Keratinocyte (primary cell): ENCODE results near the gene AOC1. TPM values are rescaled to one million over a fixed set of nuclear protein-coding genes. Genes with fewer than 3 reads are reported as not detected.

Experiments
- DNase-seq: peaks from one replicate; pipeline ENCODE4 v3.0.0-alpha.2; 2011; ENCODE audit warnings: low read depth, missing footprints, low spot score
- FAIRE-seq: peaks from 2 replicates; lab custom pipeline; 2011; peaks lifted over from hg19 to GRCh38; lab: Jason Lieb, UNC
- H2AFZ ChIP-seq: 2 replicates; pipeline ENCODE4 v1.6.0; 2012; ENCODE audit warnings: low read length, control low read depth, inconsistent platforms; ENCODE audit not compliant: control insufficient read depth
- H3K27ac ChIP-seq: 2 replicates; pipeline ENCODE4 v1.5.1; 2011; ENCODE audit warnings: low read length; ENCODE audit not compliant: control insufficient read depth, insufficient read depth
- H3K27me3 ChIP-seq: 3 replicates; pipeline ENCODE4 v1.6.0; 2011; ENCODE audit warnings: low read length; ENCODE audit not compliant: control insufficient read depth, insufficient read depth; ENCODE audit errors: extremely low read depth
- H3K36me3 ChIP-seq, 2 experiments: 2 replicates in 1 of 2; 3 replicates in 1 of 2; pipeline ENCODE4 v1.5.1; 2011; ENCODE audit warnings: low read length in 2 of 2, mild to moderate bottlenecking in 1 of 2; ENCODE audit not compliant: control insufficient read depth in 2 of 2, insufficient read depth in 2 of 2; ENCODE audit errors: extremely low read depth in 1 of 2
- H3K4me1 ChIP-seq: 3 replicates; pipeline ENCODE4 v1.5.1; 2011; ENCODE audit warnings: low read length; ENCODE audit not compliant: control insufficient read depth, insufficient read depth; ENCODE audit errors: extremely low read depth
- H3K4me2 ChIP-seq: 3 replicates; pipeline ENCODE4 v1.6.0; 2011; ENCODE audit warnings: low read depth, low read length; ENCODE audit not compliant: control insufficient read depth, insufficient read depth; ENCODE audit errors: extremely low read depth
- H3K4me3 ChIP-seq, 3 experiments: fragments of 200-600 bp in 1 of 3; sonication (generic) in 1 of 3; 2 replicates in 2 of 3; 3 replicates in 1 of 3; pipeline ENCODE4 v1.5.1; 2011 to 2016; ENCODE audit warnings: low read length in 3 of 3, mild to moderate bottlenecking in 3 of 3, control low read depth in 2 of 3, inconsistent platforms in 1 of 3, low read depth in 1 of 3, mixed read lengths in 1 of 3, mixed run types in 1 of 3, moderate library complexity in 1 of 3; ENCODE audit not compliant: control insufficient read depth in 2 of 3, insufficient read depth in 2 of 3; ENCODE audit errors: extremely low read depth in 1 of 3
- H3K79me2 ChIP-seq: 2 replicates; pipeline ENCODE4 v1.6.0; 2012; ENCODE audit warnings: low read length; ENCODE audit not compliant: control insufficient read depth, insufficient read depth
- H3K9ac ChIP-seq: 3 replicates; pipeline ENCODE4 v1.6.0; 2011; ENCODE audit warnings: low read length; ENCODE audit not compliant: control insufficient read depth, insufficient read depth; ENCODE audit errors: extremely low read depth
- H3K9me1 ChIP-seq: 3 replicates; pipeline ENCODE4 v1.6.0; 2011; ENCODE audit warnings: low read length; ENCODE audit not compliant: control insufficient read depth, insufficient read depth; ENCODE audit errors: extremely low read depth
- H3K9me3 ChIP-seq: 2 replicates; pipeline ENCODE4 v1.5.1; 2012; ENCODE audit warnings: low read depth, low read length; ENCODE audit not compliant: control insufficient read depth
- H4K20me1 ChIP-seq: 3 replicates; pipeline ENCODE4 v1.6.0; 2011; ENCODE audit warnings: low read length; ENCODE audit not compliant: control insufficient read depth, insufficient read depth; ENCODE audit errors: extremely low read depth
- EZH2 ChIP-seq: IDR thresholded peaks from one replicate; pipeline ENCODE4 v1.6.1; 2012; ENCODE audit warnings: inconsistent platforms, mild to moderate bottlenecking, low read length, moderate library complexity
- dilution Hi-C: fragments of 300-500 bp; cut with MboI; formaldehyde crosslinking; loops from one replicate; pipeline ENCODE4 v1.7.0; 2020; ENCODE audit warnings: low sequenced_read_pairs; ENCODE audit not compliant: extremely low pct_ligation_motif_present
- polyA plus RNA-seq, 5 experiments: library from polyadenylated mRNA; depleted of rRNA in 3 of 5; stranded (reverse) in 3 of 5; stranded (forward) in 1 of 5; unstranded in 1 of 5; fragments of >200 nt; gene quantifications; 1 replicate in 1 of 5; 2 replicates in 3 of 5; 3 replicates in 1 of 5; pipeline versions ENCODE4 v1.2.1 to v1.2.3, GENCODE V29; 2011 to 2012; ENCODE audit warnings: missing spikeins in 2 of 5, low read depth in 1 of 5, low replicate concordance in 1 of 5
- TF ChIP-seq, protein P1 (sequence below), 3 experiments: IDR thresholded peaks in 1 of 3; conservative IDR thresholded peaks in 1 of 3; optimal IDR thresholded peaks in 1 of 3; 2 replicates in 2 of 3; 3 replicates in 1 of 3; pipeline versions ENCODE3 to v1.5.1; 2011; ENCODE audit warnings: low read length in 3 of 3, mild to moderate bottlenecking in 3 of 3, moderate library complexity in 2 of 3, control low read depth in 1 of 3, inconsistent platforms in 1 of 3; ENCODE audit not compliant: insufficient read depth in 2 of 3; ENCODE audit errors: extremely low read depth in 1 of 3

Gene AOC1
- polyA plus RNA-seq, 1 donor (not counting 4 experiments of a cell fraction or from before 2014, with no cell fraction given), result not detected

- Histone ChIP-seq H3K4me1 (no peaks in the 10 kb centered on the region), H3K36me3 (no peaks in the 10 kb centered on the region), H3K9ac (no peak overlapping the region), H3K79me2 (no peaks in the 10 kb centered on the region), H3K27ac (no peak overlapping the region), H2AFZ (no peak overlapping the region), H3K9me3 (no peaks in the 10 kb centered on the region), H3K9me1 (no peaks in the 10 kb centered on the region), H3K4me2 (no peak overlapping the region), H3K27me3 (no peaks in the 10 kb centered on the region), H4K20me1 (no peaks in the 10 kb centered on the region), H3K4me3 (no peak overlapping the region)
- DNase-seq, result no peak
- TF ChIP-seq, protein P1, sequence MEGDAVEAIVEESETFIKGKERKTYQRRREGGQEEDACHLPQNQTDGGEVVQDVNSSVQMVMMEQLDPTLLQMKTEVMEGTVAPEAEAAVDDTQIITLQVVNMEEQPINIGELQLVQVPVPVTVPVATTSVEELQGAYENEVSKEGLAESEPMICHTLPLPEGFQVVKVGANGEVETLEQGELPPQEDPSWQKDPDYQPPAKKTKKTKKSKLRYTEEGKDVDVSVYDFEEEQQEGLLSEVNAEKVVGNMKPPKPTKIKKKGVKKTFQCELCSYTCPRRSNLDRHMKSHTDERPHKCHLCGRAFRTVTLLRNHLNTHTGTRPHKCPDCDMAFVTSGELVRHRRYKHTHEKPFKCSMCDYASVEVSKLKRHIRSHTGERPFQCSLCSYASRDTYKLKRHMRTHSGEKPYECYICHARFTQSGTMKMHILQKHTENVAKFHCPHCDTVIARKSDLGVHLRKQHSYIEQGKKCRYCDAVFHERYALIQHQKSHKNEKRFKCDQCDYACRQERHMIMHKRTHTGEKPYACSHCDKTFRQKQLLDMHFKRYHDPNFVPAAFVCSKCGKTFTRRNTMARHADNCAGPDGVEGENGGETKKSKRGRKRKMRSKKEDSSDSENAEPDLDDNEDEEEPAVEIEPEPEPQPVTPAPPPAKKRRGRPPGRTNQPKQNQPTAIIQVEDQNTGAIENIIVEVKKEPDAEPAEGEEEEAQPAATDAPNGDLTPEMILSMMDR (optimal IDR thresholded peaks at IDR 0.05 in 1 of 3, IDR thresholded peaks at IDR 0.05 in 1 of 3, conservative IDR thresholded peaks at IDR 0.05 in 1 of 3; ENCODE audit: extremely low read depth in 1 of 3, insufficient read depth in 2 of 3, low read length in 3 of 3), result no peak
- TF ChIP-seq EZH2, result no peak
- no peak for FAIRE-seq
- dilution Hi-C loops, result no loop called here
Measured at GRCh38 chr7:150814328-150815001, 37.9 kb upstream of the AOC1 start.

DNA sequence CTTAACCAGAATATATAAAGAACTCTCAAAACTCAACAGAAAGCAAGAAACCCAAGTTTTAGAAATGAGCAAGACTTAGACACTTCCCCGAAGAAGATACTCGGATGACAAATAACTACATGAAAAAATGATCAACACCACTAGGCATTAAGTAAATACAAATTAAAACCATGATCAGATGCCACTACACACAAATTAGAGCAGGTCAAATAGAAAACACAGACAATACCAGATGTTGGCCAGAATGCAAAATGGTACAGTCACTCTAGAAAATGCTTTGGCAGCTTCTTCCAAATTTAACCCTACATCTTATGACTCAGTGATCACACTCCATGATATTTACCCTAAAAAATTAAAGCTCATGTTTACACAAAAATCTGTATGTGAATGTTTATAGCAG lies 33.3 kb upstream of the AOC1 start:
- no peak overlapping the region for H3K4me2 ChIP-seq
- H2AFZ ChIP-seq, result no peak overlapping the region
- no peaks in the 10 kb centered on the region for H4K20me1 ChIP-seq
- peaks cover 4% of the 10 kb centered on the region for H3K27me3 ChIP-seq
- no peak for DNase-seq
- dilution Hi-C loops, result no loop called here
- no peak for FAIRE-seq
- H3K79me2 ChIP-seq, result no peaks in the 10 kb centered on the region
- no peaks in the 10 kb centered on the region for H3K4me1 ChIP-seq
- H3K9me1 ChIP-seq, result no peaks in the 10 kb centered on the region
- H3K27ac ChIP-seq, result no peak overlapping the region
- H3K9me3 ChIP-seq, result no peaks in the 10 kb centered on the region
- no peak overlapping the region for H3K4me3 ChIP-seq
- TF ChIP-seq EZH2, result no peak
- TF ChIP-seq, protein P1 (optimal IDR thresholded peaks at IDR 0.05 in 1 of 3, IDR thresholded peaks at IDR 0.05 in 1 of 3, conservative IDR thresholded peaks at IDR 0.05 in 1 of 3; ENCODE audit: extremely low read depth in 1 of 3, insufficient read depth in 2 of 3, low read length in 3 of 3), result no peak
- H3K36me3 ChIP-seq, result no peaks in the 10 kb centered on the region
- no peak overlapping the region for H3K9ac ChIP-seq
